ENCODE measurements around the gene ANKRD52.
"Not testable (repeated sequence)": the region's sequence is repeated elsewhere in the genome, so short reads cannot be mapped to it uniquely, and the experiment has no call there.

The ANKRD52 gene

GRCh38 chr12:56271031-56271430, 12.8 kb upstream of the ANKRD52 start:
- peak in 2 of 3 donors; percentile 10 to 22 for DNase-seq

DNA sequence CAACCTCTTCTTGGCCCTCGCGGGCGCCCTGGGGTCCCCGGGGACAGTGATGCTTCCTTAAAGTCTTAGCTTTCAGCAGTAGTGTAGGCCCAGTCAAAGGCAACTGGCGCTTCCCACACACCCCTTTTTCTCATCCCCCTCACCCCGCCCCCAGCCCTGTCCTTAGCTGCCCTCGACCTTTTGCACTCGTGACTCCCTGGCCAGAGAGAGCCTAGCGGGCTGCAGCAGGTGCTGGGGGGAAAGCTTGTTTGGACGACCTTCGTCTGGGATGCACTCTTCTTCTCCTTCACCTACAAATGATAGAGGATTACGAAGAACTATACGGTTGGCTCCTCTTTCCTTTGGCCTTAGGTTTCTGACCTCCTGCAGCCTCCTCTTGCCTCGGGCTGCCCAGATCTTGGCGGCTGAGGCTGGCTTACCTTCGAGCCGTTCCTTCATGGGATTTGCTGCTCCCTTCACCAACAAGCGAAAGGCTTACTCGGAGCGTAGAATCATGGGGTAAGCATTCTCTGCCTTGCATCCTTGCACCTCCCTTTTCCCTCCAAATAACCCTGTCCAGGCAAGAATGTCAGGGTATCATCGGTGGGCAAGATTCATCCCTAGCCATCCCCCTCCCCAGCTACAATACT, 9.4 kb upstream of the ANKRD52 start:
- DNase-seq: no peak

DNA sequence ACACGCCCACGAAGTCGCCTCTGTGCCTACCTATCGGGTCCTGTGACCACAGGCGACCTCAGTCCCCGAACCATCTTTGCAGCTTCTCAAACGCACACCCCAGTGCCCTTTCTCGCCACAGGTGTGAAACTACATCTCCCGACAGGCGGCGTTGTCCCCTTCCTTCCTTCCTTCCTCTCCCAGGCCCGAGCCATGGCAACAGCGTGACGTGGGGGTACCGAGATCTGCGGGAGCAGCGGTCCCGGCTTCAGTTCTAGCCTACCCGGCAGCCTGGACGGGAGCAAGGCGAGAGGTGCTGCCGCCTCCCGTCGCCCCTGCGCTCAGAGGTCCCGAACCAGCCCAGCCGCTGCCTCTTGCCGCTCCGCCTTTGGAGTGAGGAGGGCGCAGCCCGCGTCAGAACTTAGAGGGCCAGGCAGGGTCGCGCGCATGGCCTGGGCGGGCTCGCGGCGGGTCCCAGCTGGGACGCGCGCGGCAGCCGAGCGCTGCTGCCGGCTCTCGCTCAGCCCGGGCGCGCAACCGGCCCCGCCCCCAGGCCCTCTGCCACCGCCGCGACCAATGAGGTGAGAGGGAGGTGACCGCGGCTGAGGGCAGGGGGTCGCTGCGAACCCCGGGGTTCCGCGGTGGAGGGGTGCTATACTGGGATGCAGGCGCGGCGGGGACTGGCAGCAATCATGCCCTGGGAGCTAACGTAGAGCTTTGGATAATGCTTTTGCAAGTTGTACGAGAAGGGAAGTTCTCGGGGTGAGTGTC, 8.7 kb upstream of the ANKRD52 start, which contains the start of gene COQ10A:
Gene COQ10A, plus strand, starts transcription at position 250 of the 750 bp plus-strand sequence. Its CDS starts 177 bp downstream, at position 427.
- DNase-seq: peak; percentile 80 to 90 (median 84)

- not testable (repeated sequence) for DNase-seq
Measured at GRCh38 chr12:56266068-56266692, 8.0 kb upstream of the ANKRD52 start.

- not testable (repeated sequence) for DNase-seq
Measured at GRCh38 chr12:56262955-56263354, 4.8 kb upstream of the ANKRD52 start.

GRCh38 chr12:56261503-56262232, 3.5 kb upstream of the ANKRD52 start:
- peak in 1 of 3 donors; percentile 27 for DNase-seq

DNA sequence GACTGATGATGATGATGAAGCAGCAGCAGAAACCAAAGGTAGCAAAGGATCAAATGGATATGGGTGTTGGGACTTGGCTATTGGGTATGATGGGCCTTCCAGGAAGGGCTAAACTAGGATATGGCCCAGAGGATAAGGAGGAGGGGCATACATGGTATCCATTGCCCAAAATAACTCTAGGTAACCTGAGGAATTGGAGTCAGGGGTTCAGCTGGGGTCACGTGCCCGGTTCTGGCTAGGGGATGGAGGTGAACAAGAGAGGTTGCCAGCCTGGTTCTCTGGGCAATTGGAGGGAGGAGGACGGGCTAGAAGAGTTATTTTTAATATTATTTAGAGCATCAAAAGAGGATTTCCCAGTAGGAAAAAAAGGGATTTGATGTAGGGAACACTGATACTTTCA, 2.7 kb upstream of the ANKRD52 start:
- DNase-seq: no peak

DNA sequence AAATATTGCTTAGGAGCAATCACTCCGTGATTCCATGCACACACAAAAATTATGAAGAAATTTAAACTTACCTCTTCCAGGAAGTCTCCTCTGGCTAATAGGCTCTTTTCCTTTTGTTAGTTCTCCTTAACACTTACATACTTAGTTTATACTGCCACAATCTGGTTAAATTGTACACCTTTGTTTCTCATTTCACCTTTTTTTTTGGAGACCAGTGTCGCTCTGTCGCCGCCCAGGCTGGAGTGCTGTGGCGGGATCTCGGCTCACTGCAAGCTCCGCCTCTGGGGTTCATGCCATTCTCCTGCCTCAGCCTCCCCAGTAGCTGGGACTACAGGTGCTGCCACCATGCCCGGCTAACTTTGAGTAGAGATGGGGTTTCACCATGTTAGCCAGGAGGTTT, 2.2 kb upstream of the ANKRD52 start:
- no peak for DNase-seq

GRCh38 chr12:56258820-56259183, 618 bp upstream of the ANKRD52 start:
- DNase-seq: no peak

DNA sequence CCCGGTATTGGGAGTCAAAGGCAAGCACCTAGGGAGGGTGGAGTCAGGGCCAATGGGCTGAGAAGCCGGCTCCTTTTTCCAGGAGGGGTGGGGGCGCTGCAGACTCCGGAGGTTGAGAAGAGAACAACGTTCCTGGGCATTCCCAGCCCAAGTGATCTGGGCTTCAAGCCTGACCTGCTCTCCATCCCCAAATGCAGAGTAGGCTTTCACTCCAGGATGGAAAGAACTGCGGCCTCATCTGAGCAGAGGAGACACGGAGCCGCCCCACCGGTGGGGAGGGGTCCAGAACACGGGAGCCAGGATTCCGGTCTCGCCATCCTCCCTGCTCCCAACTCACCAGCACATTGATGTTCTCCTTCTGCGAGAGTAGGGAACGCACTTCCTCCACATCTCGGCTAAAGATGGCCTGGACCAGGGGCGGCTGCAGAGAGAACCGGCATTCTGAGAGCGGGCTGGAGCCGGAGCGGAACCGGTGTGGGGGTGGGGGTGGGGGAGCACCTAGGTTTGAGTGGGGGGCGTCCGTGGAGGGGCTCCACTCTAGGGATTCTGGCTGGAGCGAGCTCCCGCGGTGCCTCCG, 605 bp downstream of the ANKRD52 start:
- DNase-seq: peak in 2 of 3 donors; percentile 19 to 21

DNA sequence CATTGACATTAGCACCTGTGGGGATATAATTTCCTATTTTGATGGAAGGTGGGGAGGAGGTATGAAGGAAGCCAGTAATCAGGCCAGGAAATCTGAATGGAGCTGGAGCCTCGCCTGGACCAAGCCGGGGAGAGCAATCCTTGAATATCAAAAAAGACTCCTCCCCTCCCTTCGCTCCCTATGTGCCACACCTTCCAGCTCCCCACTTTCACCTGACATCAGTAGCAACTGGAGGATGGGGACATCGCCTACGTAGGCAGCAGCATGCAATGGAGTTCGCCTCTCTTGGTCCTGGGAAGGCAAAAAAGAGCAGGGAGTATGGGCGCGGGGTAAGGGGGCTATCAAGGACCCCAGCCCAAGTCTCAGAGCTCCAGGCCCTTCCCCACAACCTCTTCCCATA, 1.1 kb downstream of the ANKRD52 start:
- DNase-seq: no peak

GRCh38 chr12:56256326-56256960, 1.7 kb downstream of the ANKRD52 start:
- DNase-seq: no peak

DNA sequence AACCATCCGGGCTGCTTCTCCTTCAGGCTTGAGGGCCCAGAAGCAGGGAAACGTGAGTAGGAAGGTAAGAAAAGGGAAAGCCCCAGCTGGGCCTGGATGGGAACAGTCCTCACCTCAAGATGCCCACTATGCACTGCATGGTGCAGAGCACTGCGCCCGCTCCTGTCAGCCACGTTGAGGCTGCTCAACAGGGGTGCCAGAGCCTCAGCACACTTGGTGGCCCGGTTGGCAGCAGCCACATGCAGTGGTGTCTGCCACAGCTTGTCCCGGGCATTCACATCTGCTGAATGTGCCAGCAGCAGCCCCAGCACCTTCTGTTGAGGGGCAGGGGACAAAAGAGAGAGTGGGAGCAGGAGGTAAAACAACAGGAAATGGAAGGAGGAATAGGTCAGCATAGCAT, 2.5 kb downstream of the ANKRD52 start:
- DNase-seq: no peak

- DNase-seq: no peak
Measured at GRCh38 chr12:56253091-56253490, 5.1 kb downstream of the ANKRD52 start.

GRCh38 chr12:56252649-56253048, 5.5 kb downstream of the ANKRD52 start:
- no peak for DNase-seq

DNA sequence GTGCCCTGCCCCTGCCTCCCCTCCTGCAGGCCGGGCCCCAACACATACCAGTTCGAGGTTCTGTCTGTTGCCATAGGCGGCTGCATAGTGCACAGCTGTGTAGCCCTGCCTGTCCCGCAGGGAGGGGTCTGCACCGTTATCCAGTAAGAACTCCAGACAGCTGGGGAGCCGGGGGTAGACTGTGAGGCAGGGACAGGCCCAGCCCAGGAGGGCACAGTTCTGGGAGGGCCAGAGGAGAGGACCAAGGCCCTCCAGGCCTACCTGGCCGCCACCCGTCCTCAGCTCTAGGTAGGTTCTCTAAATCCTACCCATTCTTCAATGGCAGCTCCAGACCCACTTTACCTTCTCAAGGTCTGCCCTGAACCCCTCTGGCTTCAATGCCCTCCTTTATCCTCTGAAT, 9.5 kb downstream of the ANKRD52 start:
- DNase-seq: no peak

- DNase-seq: no peak
Measured at GRCh38 chr12:56247923-56248322, 10.3 kb downstream of the ANKRD52 start.

- DNase-seq: no peak
Measured at GRCh38 chr12:56244494-56244893, 13.7 kb downstream of the ANKRD52 start.

- DNase-seq: no peak
Measured at GRCh38 chr12:56243731-56244181, 14.4 kb downstream of the ANKRD52 start.

DNA sequence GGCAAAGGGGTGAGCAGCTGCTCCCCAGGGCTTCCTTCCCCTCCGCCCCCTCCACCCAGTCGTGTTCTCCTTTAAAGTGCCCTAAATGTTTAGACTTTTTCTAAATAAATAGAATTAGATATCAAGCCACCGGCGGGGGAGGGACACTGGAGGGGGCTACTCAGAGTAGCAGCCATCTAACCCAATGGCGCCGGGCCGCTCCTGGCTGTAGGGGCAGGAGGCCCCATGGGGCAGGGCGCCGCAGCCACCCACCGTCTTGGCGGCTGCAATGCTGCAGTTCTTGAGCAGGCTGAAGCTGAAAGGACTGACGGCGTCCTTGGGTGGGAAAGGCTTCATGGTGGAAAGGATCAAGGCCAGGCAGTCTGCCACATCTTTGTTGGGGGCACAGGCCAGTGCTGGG, 15.2 kb downstream of the ANKRD52 start:
- DNase-seq: no peak

DNA sequence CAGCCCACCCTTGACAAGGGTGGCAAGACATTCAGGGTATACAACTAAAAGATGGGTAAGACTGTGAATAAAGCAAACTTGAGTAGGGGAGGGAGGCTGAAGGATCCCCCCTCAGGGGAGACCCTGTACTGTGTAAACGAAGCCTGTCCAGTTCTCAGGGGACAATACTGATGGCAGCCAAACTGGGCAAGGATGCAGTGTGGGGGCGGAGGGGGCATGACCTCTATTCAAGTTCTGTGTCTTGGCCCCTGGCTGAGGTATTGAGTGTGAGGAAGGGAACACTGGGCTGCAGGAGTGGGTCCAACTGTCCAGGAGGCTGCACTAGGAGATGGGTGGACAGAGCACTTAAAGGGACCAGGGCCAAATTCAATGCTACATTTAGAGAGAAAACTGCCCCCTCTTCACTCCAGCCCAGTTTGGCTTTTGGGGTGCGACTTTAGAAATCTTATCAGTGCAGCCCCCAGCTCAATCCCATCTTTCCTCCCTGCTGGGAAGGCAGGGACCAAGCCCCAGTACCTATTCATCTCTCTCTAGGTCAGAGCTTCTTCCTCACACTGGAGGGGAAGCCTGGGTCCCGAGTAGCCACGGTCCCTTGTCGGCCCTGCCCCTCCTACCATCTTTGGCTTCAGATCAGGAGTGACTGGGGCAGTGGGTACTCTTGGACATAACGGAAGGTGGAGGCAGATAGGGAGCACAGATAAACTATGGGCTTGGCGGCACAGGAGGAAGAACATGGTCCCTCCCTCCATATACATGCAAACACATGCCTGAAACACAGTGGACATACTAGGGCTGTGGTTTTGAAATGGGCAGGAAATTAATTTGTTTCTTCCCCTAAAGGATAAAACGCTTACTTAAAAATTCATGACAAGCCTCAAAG, 16.5 kb downstream of the ANKRD52 start:
- no peak for DNase-seq

All from suppressor macrophage treated with lipopolysaccharide for 1 hour (primary cell).